Activated CD4-positive, alpha-beta T cell treated with anti-CD3 and anti-CD28 coated beads for 48 hours (primary cell): ENCODE results near the gene PDK3.

Source experiments
- DNase-seq: peaks from one replicate; pipeline ENCODE4 v3.0.0-alpha.2; 2020

Gene PDK3

GRCh38 chrX:24483596-24483995 is 18.5 kb downstream of the PDK3 start:
- DNase-seq: no peak

GRCh38 chrX:24485323-24485722 is 20.2 kb downstream of the PDK3 start:
- no peak for DNase-seq

GRCh38 chrX:24485976-24486680 is 21.0 kb downstream of the PDK3 start:
- DNase-seq: no peak

- DNase-seq: no peak
These were observed 22.5 kb downstream of the PDK3 start for GRCh38 chrX:24487571-24487970.

GRCh38 chrX:24491741-24492140 is 26.7 kb downstream of the PDK3 start:
- no peak for DNase-seq

- DNase-seq: no peak
These were observed 28.9 kb downstream of the PDK3 start for GRCh38 chrX:24493740-24494581.

- no peak for DNase-seq
These were observed 29.6 kb downstream of the PDK3 start for GRCh38 chrX:24494647-24495075.

GRCh38 chrX:24495700-24496099 is 30.6 kb downstream of the PDK3 start:
- DNase-seq: no peak

- peak; percentile 15 for DNase-seq
These were observed 33.1 kb downstream of the PDK3 start for GRCh38 chrX:24498181-24498580.

GRCh38 chrX:24498975-24499374 is 33.9 kb downstream of the PDK3 start:
- DNase-seq: no peak

GRCh38 chrX:24506082-24506481 is 41.0 kb downstream of the PDK3 start:
- DNase-seq: peak; percentile 41

GRCh38 chrX:24508375-24508774 is 43.3 kb downstream of the PDK3 start:
- no peak for DNase-seq

GRCh38 chrX:24513416-24513815 is 48.3 kb downstream of the PDK3 start:
- DNase-seq: peak; percentile 56

- no peak for DNase-seq
These were observed 50.4 kb downstream of the PDK3 start for GRCh38 chrX:24515447-24515846.

- no peak for DNase-seq
These were observed 55.4 kb downstream of the PDK3 start for GRCh38 chrX:24520472-24520871.

- no peak for DNase-seq
These were observed 60.4 kb downstream of the PDK3 start for GRCh38 chrX:24525455-24525854.

GRCh38 chrX:24526616-24527015 is 61.5 kb downstream of the PDK3 start:
- no peak for DNase-seq

- no peak for DNase-seq
These were observed 63.5 kb downstream of the PDK3 start for GRCh38 chrX:24528605-24529004.

GRCh38 chrX:24536551-24536950 is 71.5 kb downstream of the PDK3 start:
- no peak for DNase-seq

- no peak for DNase-seq
These were observed 77.7 kb downstream of the PDK3 start for GRCh38 chrX:24542756-24543155.

GRCh38 chrX:24547961-24548360 is 82.9 kb downstream of the PDK3 start:
- no peak for DNase-seq

GRCh38 chrX:24550166-24550565 is 85.1 kb downstream of the PDK3 start:
- DNase-seq: no peak

- no peak for DNase-seq
These were observed 87.9 kb downstream of the PDK3 start for GRCh38 chrX:24553011-24553410.

GRCh38 chrX:24561121-24561520 is 96.0 kb downstream of the PDK3 start:
- DNase-seq: no peak
